ENCODE data around the gene METTL8. TPM values are rescaled to one million over a fixed set of nuclear protein-coding genes. Genes with fewer than 3 reads are reported as not detected.

METTL8 gene
- total RNA-seq, 1 donor from 2014 or later = 26.7 TPM

DNA sequence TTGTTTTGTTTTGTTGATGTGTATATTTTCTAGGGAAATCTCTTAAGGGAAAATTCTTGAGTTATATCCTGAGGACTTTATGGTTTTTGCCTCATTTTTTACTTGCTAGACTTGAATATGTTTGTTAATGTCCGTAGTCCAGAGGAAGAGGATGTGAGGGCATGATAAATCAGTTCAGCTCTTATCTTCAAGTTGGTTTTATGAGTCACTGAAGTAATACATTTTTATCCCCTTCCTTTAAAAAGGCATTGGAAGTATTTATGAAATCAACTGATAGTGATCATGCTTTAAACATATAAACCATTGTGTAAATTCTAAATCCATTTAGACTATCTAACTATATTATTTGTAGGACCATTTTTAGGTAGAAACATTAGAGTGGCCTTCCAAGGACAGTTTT is 44.6 kb upstream of the METTL8 start:
- TF ChIP-seq, protein P1, sequence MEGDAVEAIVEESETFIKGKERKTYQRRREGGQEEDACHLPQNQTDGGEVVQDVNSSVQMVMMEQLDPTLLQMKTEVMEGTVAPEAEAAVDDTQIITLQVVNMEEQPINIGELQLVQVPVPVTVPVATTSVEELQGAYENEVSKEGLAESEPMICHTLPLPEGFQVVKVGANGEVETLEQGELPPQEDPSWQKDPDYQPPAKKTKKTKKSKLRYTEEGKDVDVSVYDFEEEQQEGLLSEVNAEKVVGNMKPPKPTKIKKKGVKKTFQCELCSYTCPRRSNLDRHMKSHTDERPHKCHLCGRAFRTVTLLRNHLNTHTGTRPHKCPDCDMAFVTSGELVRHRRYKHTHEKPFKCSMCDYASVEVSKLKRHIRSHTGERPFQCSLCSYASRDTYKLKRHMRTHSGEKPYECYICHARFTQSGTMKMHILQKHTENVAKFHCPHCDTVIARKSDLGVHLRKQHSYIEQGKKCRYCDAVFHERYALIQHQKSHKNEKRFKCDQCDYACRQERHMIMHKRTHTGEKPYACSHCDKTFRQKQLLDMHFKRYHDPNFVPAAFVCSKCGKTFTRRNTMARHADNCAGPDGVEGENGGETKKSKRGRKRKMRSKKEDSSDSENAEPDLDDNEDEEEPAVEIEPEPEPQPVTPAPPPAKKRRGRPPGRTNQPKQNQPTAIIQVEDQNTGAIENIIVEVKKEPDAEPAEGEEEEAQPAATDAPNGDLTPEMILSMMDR (IDR thresholded peaks at IDR 0.05; ENCODE audit: insufficient read depth, low read length, poor library complexity, severe bottlenecking) = no peak
- DNase-seq (ENCODE audit: low read depth) = no peak
- no peaks in the 10 kb centered on the region for H3K36me3 ChIP-seq (ENCODE audit: control insufficient read depth, insufficient read depth, low read length)
- H3K27me3 ChIP-seq (ENCODE audit: control insufficient read depth, insufficient read depth, low read length) = no peaks in the 10 kb centered on the region
- H3K4me3 ChIP-seq (ENCODE audit: low read depth, low read length) = no peak overlapping the region

DNA sequence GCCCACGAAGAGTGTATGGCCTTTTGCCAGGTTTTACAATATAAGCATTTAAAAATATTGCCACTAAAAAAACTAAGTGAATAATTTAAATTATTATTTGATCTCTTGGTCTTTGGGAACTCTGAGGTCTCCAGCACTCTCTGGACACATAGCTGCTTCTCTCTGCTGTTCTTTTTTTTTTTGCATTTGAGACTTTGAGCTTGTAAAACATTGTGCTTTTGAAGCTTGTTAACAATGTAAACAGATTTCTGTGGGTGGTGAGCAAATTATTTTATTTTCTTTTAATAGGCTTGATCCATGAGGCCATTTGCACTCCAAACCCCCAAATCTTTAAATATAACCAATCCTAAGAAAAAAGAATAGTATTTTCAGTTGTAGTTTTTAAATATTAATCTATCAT is 42.2 kb upstream of the METTL8 start:
- Histone ChIP-seq H3K36me3 (ENCODE audit: control insufficient read depth, insufficient read depth, low read length) (no peaks in the 10 kb centered on the region), H3K4me3 (ENCODE audit: low read depth, low read length) (no peak overlapping the region), H3K27me3 (ENCODE audit: control insufficient read depth, insufficient read depth, low read length) (no peaks in the 10 kb centered on the region)
- TF ChIP-seq, protein P1 (IDR thresholded peaks at IDR 0.05; ENCODE audit: insufficient read depth, low read length, poor library complexity, severe bottlenecking) = no peak
- no peak for DNase-seq (ENCODE audit: low read depth)

DNA sequence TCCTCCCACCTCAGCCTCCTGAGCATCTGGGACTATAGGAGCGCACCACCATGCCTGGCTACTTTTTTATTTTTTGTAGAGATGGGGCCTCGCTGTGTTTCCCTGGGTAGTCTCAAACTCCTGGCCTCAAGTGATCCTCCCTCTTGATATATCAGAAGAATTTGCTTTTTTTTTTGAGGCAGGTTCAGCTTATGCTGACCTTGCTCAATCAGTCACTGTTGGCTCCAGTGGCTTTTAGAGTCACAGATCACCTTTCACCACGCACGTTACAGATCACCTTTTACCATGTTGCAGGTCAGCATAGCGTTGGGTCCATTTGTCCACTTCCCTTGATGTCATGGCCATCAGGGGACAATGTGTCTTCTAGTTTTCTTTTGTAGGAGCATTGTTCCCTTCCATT is 36.3 kb upstream of the METTL8 start:
- Histone ChIP-seq H3K36me3 (ENCODE audit: control insufficient read depth, insufficient read depth, low read length) (peaks cover 2% of the 10 kb centered on the region), H3K4me3 (ENCODE audit: low read depth, low read length) (no peak overlapping the region), H3K27me3 (ENCODE audit: control insufficient read depth, insufficient read depth, low read length) (no peaks in the 10 kb centered on the region)
- TF ChIP-seq, protein P1 (IDR thresholded peaks at IDR 0.05; ENCODE audit: insufficient read depth, low read length, poor library complexity, severe bottlenecking) = no peak
- DNase-seq (ENCODE audit: low read depth) = no peak

DNA sequence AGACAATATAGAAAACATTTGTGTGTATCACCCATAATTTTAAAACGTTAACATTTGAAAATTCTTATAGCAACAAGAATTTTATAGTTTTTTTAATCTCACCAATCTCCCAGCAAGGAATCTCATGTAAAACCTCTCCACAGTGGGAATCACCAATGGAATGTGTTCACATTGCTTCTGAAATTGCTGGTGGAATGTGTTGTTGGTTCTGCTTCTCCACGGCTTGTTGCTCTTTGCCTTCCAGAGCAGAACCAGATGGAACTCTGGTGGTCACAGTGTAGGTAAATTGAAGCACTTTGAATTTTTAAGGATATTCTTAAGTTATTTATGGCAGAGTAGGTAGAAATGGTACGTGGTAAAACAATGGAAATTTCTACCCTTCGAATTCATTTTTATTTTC is 35.4 kb upstream of the METTL8 start:
- Histone ChIP-seq H3K27me3 (ENCODE audit: control insufficient read depth, insufficient read depth, low read length) (no peaks in the 10 kb centered on the region), H3K36me3 (ENCODE audit: control insufficient read depth, insufficient read depth, low read length) (peaks cover 2% of the 10 kb centered on the region), H3K4me3 (ENCODE audit: low read depth, low read length) (no peak overlapping the region)
- DNase-seq (ENCODE audit: low read depth) = no peak
- TF ChIP-seq, protein P1 (IDR thresholded peaks at IDR 0.05; ENCODE audit: insufficient read depth, low read length, poor library complexity, severe bottlenecking) = no peak

DNA sequence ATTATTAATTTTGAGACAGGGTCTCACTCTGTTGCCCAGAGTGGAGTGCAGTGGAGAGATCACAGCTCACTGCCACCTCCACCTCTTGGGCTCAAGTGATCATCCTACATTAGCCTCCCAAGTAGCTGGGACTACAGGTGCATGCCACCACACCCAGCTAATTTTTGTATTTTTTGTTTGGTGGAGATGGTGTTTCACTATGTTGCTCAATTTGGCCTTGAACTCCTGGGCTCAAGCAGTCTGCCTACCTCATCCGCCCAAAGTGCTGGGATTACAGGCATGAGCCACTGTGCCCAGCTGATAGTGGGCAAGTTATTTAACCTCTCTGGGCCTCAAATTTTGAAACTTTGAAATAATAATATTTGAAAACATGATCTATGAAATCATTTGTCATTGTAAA is 26.7 kb upstream of the METTL8 start:
- Histone ChIP-seq H3K4me3 (ENCODE audit: low read depth, low read length) (no peak overlapping the region), H3K27me3 (ENCODE audit: control insufficient read depth, insufficient read depth, low read length) (no peaks in the 10 kb centered on the region), H3K36me3 (ENCODE audit: control insufficient read depth, insufficient read depth, low read length) (no peaks in the 10 kb centered on the region)
- DNase-seq (ENCODE audit: low read depth) = no peak
- TF ChIP-seq, protein P1 (IDR thresholded peaks at IDR 0.05; ENCODE audit: insufficient read depth, low read length, poor library complexity, severe bottlenecking) = no peak

DNA sequence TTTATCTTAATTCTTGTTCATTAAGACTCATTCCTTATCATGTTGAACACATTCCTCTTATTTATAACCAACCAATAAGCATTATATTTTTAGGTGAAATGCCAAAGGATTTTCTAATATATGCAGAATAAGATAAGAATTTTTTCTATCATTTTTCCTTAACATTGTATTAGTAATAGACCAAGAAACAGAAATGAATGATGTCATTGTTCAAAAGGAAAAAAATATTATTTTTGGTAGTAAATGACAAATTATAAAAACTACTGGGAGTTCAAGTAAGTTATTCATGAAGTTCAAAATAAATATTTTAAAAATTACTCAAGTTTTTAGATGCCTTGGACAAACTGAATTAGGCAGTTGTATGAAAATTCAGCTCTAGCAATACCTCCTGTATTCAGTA is 25.7 kb upstream of the METTL8 start:
- DNase-seq (ENCODE audit: low read depth) = no peak
- Histone ChIP-seq H3K4me3 (ENCODE audit: low read depth, low read length) (no peak overlapping the region), H3K27me3 (ENCODE audit: control insufficient read depth, insufficient read depth, low read length) (no peaks in the 10 kb centered on the region), H3K36me3 (ENCODE audit: control insufficient read depth, insufficient read depth, low read length) (no peaks in the 10 kb centered on the region)
- TF ChIP-seq, protein P1 (IDR thresholded peaks at IDR 0.05; ENCODE audit: insufficient read depth, low read length, poor library complexity, severe bottlenecking) = no peak

All from kidney epithelial cell (primary cell).